ENCODE data around the gene ELOVL1.

- no peak for TF ChIP-seq POLR2A (IDR thresholded peaks at IDR 0.05)
- TF ChIP-seq CTCF (IDR thresholded peaks at IDR 0.05): no peak
- no peak for TF ChIP-seq EP300 (IDR thresholded peaks at IDR 0.05)
- TF ChIP-seq POLR2AphosphoS5 (IDR thresholded peaks at IDR 0.05): no peak
Observed at GRCh38 chr1:43365678-43366077, 2.1 kb downstream of the ELOVL1 start.
